Liver (tissue), 3 donors: Measurements from ENCODE around the gene DIP2A.

Source experiments
- EGR1 ChIP-seq, 2 donors: IDR thresholded peaks; 2 replicates each; pipeline ENCODE4 v1.6.1; 2016 to 2018; ENCODE audit warnings: antibody characterized with exemption in 2 of 2, low read depth in 2 of 2
- FOXA1 ChIP-seq: IDR thresholded peaks from 2 replicates; pipeline ENCODE4 v1.6.1; 2016; ENCODE audit warnings: antibody characterized with exemption
- GABPA ChIP-seq, 2 donors: IDR thresholded peaks in 1 of 2; conservative IDR thresholded peaks in 1 of 2; 2 replicates each; pipeline ENCODE4 v1.6.1; 2016; ENCODE audit warnings: antibody characterized with exemption in 2 of 2, mild to moderate bottlenecking in 1 of 2, moderate library complexity in 1 of 2
- JUND ChIP-seq, 2 donors: IDR thresholded peaks; 2 replicates each; pipeline ENCODE4 v1.6.1; 2016; ENCODE audit warnings: antibody characterized with exemption in 2 of 2
- RAD21 ChIP-seq, 2 donors: IDR thresholded peaks; 2 replicates each; pipeline ENCODE4 v1.6.1; 2016; ENCODE audit warnings: antibody characterized with exemption in 2 of 2, mild to moderate bottlenecking in 2 of 2
- SP1 ChIP-seq: IDR thresholded peaks from 2 replicates; pipeline ENCODE4 v1.6.1; 2018; ENCODE audit warnings: antibody characterized with exemption, mild to moderate bottlenecking
- TAF1 ChIP-seq: conservative IDR thresholded peaks from 2 replicates; pipeline ENCODE4 v1.6.1; 2016; ENCODE audit warnings: antibody characterized with exemption, mild to moderate bottlenecking
- YY1 ChIP-seq: IDR thresholded peaks from 2 replicates; pipeline ENCODE4 v1.6.1; 2016; ENCODE audit warnings: antibody characterized with exemption, mild to moderate bottlenecking
- TF ChIP-seq, protein P1 (sequence below): fragments of 150-350 bp; IDR thresholded peaks from 2 replicates; pipeline ENCODE4 v1.5.1; 2017; ENCODE audit warnings: improper control_type of control experiment, low read depth, low read length; ENCODE audit not compliant: missing input control
- TF ChIP-seq, protein P2 (sequence below): IDR thresholded peaks from 2 replicates; pipeline ENCODE4 v1.6.1; 2016; ENCODE audit warnings: antibody characterized with exemption
- TF ChIP-seq, protein P3 (sequence below): IDR thresholded peaks from 2 replicates; pipeline ENCODE4 v1.6.1; 2016; ENCODE audit warnings: antibody characterized with exemption
- TF ChIP-seq, protein P4 (sequence below): IDR thresholded peaks from 2 replicates; pipeline ENCODE4 v1.6.1; 2016; ENCODE audit warnings: antibody characterized with exemption
- donor health status: healthy.
- donor health status: healthy.

DNA sequence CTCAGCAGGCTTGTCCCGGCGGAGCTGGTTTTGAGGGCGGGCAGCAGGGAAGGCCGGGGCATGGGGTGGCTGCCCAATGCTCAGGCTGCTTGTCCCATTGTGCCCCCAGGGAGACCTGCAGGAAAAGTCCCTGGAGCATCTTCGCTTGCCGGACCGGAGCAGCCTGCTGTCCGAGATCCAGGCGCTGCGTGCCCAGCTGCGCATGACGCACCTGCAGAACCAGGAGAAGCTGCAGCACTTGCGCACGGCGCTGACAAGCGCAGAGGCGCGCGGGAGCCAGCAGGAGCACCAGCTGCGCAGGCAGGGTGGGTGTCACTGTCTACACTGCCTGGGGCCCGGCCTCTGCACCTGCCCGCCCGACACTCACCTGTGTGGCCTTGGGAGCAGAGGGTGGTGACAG, 30.4 kb upstream of the DIP2A start:
- TF ChIP-seq, protein P1, sequence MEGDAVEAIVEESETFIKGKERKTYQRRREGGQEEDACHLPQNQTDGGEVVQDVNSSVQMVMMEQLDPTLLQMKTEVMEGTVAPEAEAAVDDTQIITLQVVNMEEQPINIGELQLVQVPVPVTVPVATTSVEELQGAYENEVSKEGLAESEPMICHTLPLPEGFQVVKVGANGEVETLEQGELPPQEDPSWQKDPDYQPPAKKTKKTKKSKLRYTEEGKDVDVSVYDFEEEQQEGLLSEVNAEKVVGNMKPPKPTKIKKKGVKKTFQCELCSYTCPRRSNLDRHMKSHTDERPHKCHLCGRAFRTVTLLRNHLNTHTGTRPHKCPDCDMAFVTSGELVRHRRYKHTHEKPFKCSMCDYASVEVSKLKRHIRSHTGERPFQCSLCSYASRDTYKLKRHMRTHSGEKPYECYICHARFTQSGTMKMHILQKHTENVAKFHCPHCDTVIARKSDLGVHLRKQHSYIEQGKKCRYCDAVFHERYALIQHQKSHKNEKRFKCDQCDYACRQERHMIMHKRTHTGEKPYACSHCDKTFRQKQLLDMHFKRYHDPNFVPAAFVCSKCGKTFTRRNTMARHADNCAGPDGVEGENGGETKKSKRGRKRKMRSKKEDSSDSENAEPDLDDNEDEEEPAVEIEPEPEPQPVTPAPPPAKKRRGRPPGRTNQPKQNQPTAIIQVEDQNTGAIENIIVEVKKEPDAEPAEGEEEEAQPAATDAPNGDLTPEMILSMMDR: no peak
- no peak for TF ChIP-seq TAF1
- TF ChIP-seq, protein P2, sequence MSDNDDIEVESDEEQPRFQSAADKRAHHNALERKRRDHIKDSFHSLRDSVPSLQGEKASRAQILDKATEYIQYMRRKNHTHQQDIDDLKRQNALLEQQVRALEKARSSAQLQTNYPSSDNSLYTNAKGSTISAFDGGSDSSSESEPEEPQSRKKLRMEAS: no peak
- no peak for TF ChIP-seq RAD21 (IDR thresholded peaks at IDR 0.05)
- TF ChIP-seq GABPA (IDR thresholded peaks at IDR 0.05 in 1 of 2, conservative IDR thresholded peaks at IDR 0.05 in 1 of 2): no peak
- no peak for TF ChIP-seq SP1
- TF ChIP-seq, protein P3, sequence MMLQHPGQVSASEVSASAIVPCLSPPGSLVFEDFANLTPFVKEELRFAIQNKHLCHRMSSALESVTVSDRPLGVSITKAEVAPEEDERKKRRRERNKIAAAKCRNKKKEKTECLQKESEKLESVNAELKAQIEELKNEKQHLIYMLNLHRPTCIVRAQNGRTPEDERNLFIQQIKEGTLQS: no peak
- TF ChIP-seq, protein P4, sequence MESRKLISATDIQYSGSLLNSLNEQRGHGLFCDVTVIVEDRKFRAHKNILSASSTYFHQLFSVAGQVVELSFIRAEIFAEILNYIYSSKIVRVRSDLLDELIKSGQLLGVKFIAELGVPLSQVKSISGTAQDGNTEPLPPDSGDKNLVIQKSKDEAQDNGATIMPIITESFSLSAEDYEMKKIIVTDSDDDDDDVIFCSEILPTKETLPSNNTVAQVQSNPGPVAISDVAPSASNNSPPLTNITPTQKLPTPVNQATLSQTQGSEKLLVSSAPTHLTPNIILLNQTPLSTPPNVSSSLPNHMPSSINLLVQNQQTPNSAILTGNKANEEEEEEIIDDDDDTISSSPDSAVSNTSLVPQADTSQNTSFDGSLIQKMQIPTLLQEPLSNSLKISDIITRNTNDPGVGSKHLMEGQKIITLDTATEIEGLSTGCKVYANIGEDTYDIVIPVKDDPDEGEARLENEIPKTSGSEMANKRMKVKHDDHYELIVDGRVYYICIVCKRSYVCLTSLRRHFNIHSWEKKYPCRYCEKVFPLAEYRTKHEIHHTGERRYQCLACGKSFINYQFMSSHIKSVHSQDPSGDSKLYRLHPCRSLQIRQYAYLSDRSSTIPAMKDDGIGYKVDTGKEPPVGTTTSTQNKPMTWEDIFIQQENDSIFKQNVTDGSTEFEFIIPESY: no peak
- TF ChIP-seq EGR1 (IDR thresholded peaks at IDR 0.05; ENCODE audit: low read depth in 2 of 2): no peak
- no peak for TF ChIP-seq YY1
- no peak for TF ChIP-seq JUND (IDR thresholded peaks at IDR 0.05)
- no peak for TF ChIP-seq FOXA1
